Neural progenitor cell (in vitro differentiated cells): ENCODE results near the gene MED13L.

Experiments used
- EZH2phosphoT487 ChIP-seq: fragments of 200-600 bp; sonication (generic); IDR thresholded peaks from 2 replicates; pipeline ENCODE4 v1.6.1; 2017; ENCODE audit warnings: antibody characterized with exemption
- TF ChIP-seq, protein P1 (sequence below): fragments of 200-600 bp; sonication (generic); IDR thresholded peaks from 2 replicates; pipeline ENCODE4 v1.5.1; 2017; ENCODE audit warnings: antibody characterized with exemption, mild to moderate bottlenecking

DNA sequence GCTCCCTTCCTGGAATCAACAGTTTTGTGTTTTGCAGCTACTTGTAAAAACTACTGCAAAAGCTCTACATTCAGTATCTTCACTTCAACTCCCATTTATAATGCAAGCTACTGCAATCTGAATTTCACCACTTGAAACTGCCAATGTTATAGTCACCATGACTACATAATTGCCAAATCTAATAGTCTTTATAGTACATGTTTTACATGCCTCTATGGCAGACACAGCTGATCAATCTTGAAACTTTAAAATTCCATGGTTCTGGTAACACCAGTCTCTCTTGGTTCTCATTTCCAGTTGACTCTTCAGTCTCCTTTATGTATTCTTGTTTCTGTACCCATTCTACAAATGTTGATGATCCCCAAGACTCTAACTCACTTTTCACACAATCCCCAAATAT, 185.9 kb downstream of the MED13L start:
- TF ChIP-seq, protein P1, sequence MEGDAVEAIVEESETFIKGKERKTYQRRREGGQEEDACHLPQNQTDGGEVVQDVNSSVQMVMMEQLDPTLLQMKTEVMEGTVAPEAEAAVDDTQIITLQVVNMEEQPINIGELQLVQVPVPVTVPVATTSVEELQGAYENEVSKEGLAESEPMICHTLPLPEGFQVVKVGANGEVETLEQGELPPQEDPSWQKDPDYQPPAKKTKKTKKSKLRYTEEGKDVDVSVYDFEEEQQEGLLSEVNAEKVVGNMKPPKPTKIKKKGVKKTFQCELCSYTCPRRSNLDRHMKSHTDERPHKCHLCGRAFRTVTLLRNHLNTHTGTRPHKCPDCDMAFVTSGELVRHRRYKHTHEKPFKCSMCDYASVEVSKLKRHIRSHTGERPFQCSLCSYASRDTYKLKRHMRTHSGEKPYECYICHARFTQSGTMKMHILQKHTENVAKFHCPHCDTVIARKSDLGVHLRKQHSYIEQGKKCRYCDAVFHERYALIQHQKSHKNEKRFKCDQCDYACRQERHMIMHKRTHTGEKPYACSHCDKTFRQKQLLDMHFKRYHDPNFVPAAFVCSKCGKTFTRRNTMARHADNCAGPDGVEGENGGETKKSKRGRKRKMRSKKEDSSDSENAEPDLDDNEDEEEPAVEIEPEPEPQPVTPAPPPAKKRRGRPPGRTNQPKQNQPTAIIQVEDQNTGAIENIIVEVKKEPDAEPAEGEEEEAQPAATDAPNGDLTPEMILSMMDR, result no peak
- no peak for TF ChIP-seq EZH2phosphoT487
